H1 (cell line): ENCODE results near the gene VDR. TPM values are rescaled to one million over a fixed set of nuclear protein-coding genes. Genes with fewer than 3 reads are reported as not detected.

Source experiments
- CTCF ChIA-PET: fragments of 300-600 bp; sonication (Branson Sonifier 250); formaldehyde crosslinking; loops from one replicate; lab custom pipeline; 2021; ENCODE audit not compliant: partially characterized antibody; lab: Charles Lee
- POLR2A ChIA-PET: fragments of 300-600 bp; sonication (Branson Sonifier 250); formaldehyde crosslinking; loops from one replicate; lab custom pipeline; 2021; ENCODE audit warnings: inconsistent platforms; ENCODE audit not compliant: partially characterized antibody; lab: Charles Lee
- DNase-seq, 2 experiments: peaks; one replicate each; pipeline versions ENCODE4 v3.0.0 to v3.0.0-alpha.2; 2010 to 2022; ENCODE audit warnings: low spot score in 2 of 2, low read depth in 1 of 2, mixed read lengths in 1 of 2
- FAIRE-seq: peaks from 2 replicates; lab custom pipeline; 2011; peaks lifted over from hg19 to GRCh38; lab: Jason Lieb, UNC
- H2AFZ ChIP-seq: 2 replicates; pipeline ENCODE4 v1.8.1; 2012; ENCODE audit warnings: low read length, inconsistent platforms
- H2AK5ac ChIP-seq: 2 replicates; pipeline ENCODE4 v1.6.1; 2013; ENCODE audit warnings: low read depth, low read length
- H2BK120ac ChIP-seq: replicated peaks from 2 replicates; pipeline ENCODE3; 2013; ENCODE audit warnings: low read depth, low read length, inconsistent platforms
- H2BK12ac ChIP-seq: 2 replicates; pipeline ENCODE4 v1.6.1; 2013; ENCODE audit warnings: low read depth, low read length
- H2BK15ac ChIP-seq: 2 replicates; pipeline ENCODE4 v1.6.1; 2013; ENCODE audit warnings: low read length
- H2BK20ac ChIP-seq: 2 replicates; pipeline ENCODE4 v1.6.1; 2013; ENCODE audit warnings: low read length
- H2BK5ac ChIP-seq: 2 replicates; pipeline ENCODE4 v1.6.1; 2013; ENCODE audit warnings: low read depth, low read length
- H3K14ac ChIP-seq: 2 replicates; pipeline ENCODE4 v1.6.1; 2013; ENCODE audit warnings: inconsistent platforms; ENCODE audit not compliant: insufficient read length
- H3K18ac ChIP-seq: 2 replicates; pipeline ENCODE4 v1.6.1; 2013; ENCODE audit warnings: low read length; ENCODE audit errors: extremely low read depth
- H3K23ac ChIP-seq: 2 replicates; pipeline ENCODE4 v1.6.1; 2013; ENCODE audit warnings: inconsistent platforms; ENCODE audit not compliant: insufficient read length
- H3K23me2 ChIP-seq: 2 replicates; pipeline ENCODE4 v1.6.1; 2013; ENCODE audit warnings: low read depth, low read length
- H3K27ac ChIP-seq: 2 replicates; pipeline ENCODE4 v1.6.1; 2011; ENCODE audit warnings: low read depth, low read length, inconsistent platforms
- H3K27me3 ChIP-seq, 4 experiments: replicated peaks in 1 of 4; 1 replicate in 1 of 4; 2 replicates in 3 of 4; pipeline versions ENCODE4 v1.6.1 to v1.8.1; 2011 to 2013; ENCODE audit warnings: low read length in 3 of 4, mild to moderate bottlenecking in 3 of 4, inconsistent platforms in 2 of 4, mixed read lengths in 2 of 4, moderate library complexity in 1 of 4; ENCODE audit not compliant: control insufficient read depth in 3 of 4, insufficient read depth in 3 of 4; ENCODE audit errors: extremely low read depth in 1 of 4
- H3K36me3 ChIP-seq, 4 experiments: 2 replicates each; pipeline versions ENCODE4 v1.6.1 to v1.8.1; 2011 to 2013; ENCODE audit warnings: mild to moderate bottlenecking in 4 of 4, low read length in 3 of 4, moderate library complexity in 2 of 4, control low read depth in 1 of 4, inconsistent platforms in 1 of 4; ENCODE audit not compliant: insufficient read depth in 4 of 4, control insufficient read depth in 2 of 4
- H3K4ac ChIP-seq: replicated peaks from 2 replicates; pipeline ENCODE3; 2013; ENCODE audit warnings: low read length, low read depth, mixed read lengths, inconsistent platforms; ENCODE audit not compliant: insufficient read length
- H3K4me1 ChIP-seq, 4 experiments: replicated peaks in 1 of 4; 1 replicate in 1 of 4; 2 replicates in 3 of 4; pipeline versions ENCODE4 v1.6.1 to v1.8.1; 2011 to 2013; ENCODE audit warnings: low read length in 3 of 4, inconsistent platforms in 2 of 4, mixed read lengths in 1 of 4; ENCODE audit not compliant: insufficient read depth in 4 of 4, control insufficient read depth in 3 of 4
- H3K4me2 ChIP-seq, 2 experiments: 2 replicates each; pipeline versions ENCODE4 v1.6.1 to v1.8.1; 2011 to 2013; ENCODE audit warnings: low read depth in 2 of 2, low read length in 2 of 2, control low read depth in 1 of 2, inconsistent platforms in 1 of 2, mild to moderate bottlenecking in 1 of 2; ENCODE audit not compliant: insufficient read depth in 1 of 2
- H3K4me3 ChIP-seq, 4 experiments: fragments of 200-600, 300-600 bp in 1 of 4; sonication (generic), shearing (Covaris generic), sonication (Bioruptor Twin) in 1 of 4; 2 replicates each; pipeline versions ENCODE4 v1.5.1 to v1.8.1; 2011 to 2016; ENCODE audit warnings: low read length in 4 of 4, low read depth in 3 of 4, control low read depth in 2 of 4, inconsistent platforms in 2 of 4, mild to moderate bottlenecking in 2 of 4, mixed read lengths in 1 of 4, moderate library complexity in 1 of 4; ENCODE audit not compliant: insufficient read depth in 2 of 4; ENCODE audit errors: extremely low read depth in 1 of 4
- H3K56ac ChIP-seq: replicated peaks from 2 replicates; pipeline ENCODE3; 2013; ENCODE audit warnings: low read depth, mild to moderate bottlenecking, mixed read lengths, low read length, inconsistent platforms; ENCODE audit not compliant: insufficient read length
- H3K79me1 ChIP-seq: 2 replicates; pipeline ENCODE4 v1.6.1; 2013; ENCODE audit warnings: low read depth, low read length, control low read depth
- H3K79me2 ChIP-seq, 2 experiments: 2 replicates each; pipeline versions ENCODE4 v1.6.1 to v1.8.1; 2012 to 2013; ENCODE audit warnings: low read length in 2 of 2, mild to moderate bottlenecking in 2 of 2, inconsistent platforms in 1 of 2; ENCODE audit not compliant: insufficient read depth in 2 of 2, control insufficient read depth in 1 of 2
- H3K9ac ChIP-seq, 4 experiments: replicated peaks in 1 of 4; 1 replicate in 1 of 4; 2 replicates in 3 of 4; pipeline versions ENCODE4 v1.6.1 to v1.8.1; 2011 to 2013; ENCODE audit warnings: low read depth in 3 of 4, low read length in 3 of 4, control low read depth in 2 of 4, mild to moderate bottlenecking in 2 of 4, moderate library complexity in 2 of 4, inconsistent platforms in 1 of 4; ENCODE audit errors: extremely low read depth in 1 of 4
- H3K9me3 ChIP-seq, 2 experiments: 2 replicates each; pipeline versions ENCODE4 v1.6.1 to v1.8.1; 2012 to 2013; ENCODE audit warnings: mild to moderate bottlenecking in 2 of 2, moderate library complexity in 2 of 2, control low read depth in 1 of 2, inconsistent platforms in 1 of 2, low read depth in 1 of 2, low read length in 1 of 2, mixed read lengths in 1 of 2; ENCODE audit not compliant: insufficient read depth in 2 of 2
- H4K20me1 ChIP-seq, 2 experiments: replicated peaks in 1 of 2; 2 replicates each; pipeline versions ENCODE3 to v1.8.1; 2011 to 2013; ENCODE audit warnings: inconsistent platforms in 2 of 2, low read length in 2 of 2, mild to moderate bottlenecking in 1 of 2; ENCODE audit not compliant: insufficient read depth in 2 of 2, control insufficient read depth in 1 of 2
- H4K5ac ChIP-seq: 2 replicates; pipeline ENCODE4 v1.6.1; 2013; ENCODE audit warnings: low read length, low read depth, mixed read lengths, inconsistent platforms; ENCODE audit not compliant: insufficient read length
- H4K8ac ChIP-seq: 2 replicates; pipeline ENCODE4 v1.8.0; 2013; ENCODE audit warnings: mild to moderate bottlenecking, moderate library complexity, low read length, inconsistent platforms; ENCODE audit not compliant: insufficient read depth; ENCODE audit errors: extremely low read depth
- H4K91ac ChIP-seq: replicated peaks from 2 replicates; pipeline ENCODE3; 2013; ENCODE audit warnings: low read length, mixed read lengths, inconsistent platforms; ENCODE audit not compliant: insufficient read length
- BACH1 ChIP-seq: IDR thresholded peaks from 2 replicates; pipeline ENCODE4 v1.6.1; 2012; ENCODE audit warnings: low read length, improper control_type of control experiment
- BRCA1 ChIP-seq: IDR thresholded peaks from 2 replicates; pipeline ENCODE4 v1.6.1; 2012; ENCODE audit warnings: low read depth, low read length, improper control_type of control experiment
- CHD2 ChIP-seq: IDR thresholded peaks from 2 replicates; pipeline ENCODE4 v1.6.1; 2012; ENCODE audit warnings: low read length, improper control_type of control experiment
- EGR1 ChIP-seq: IDR thresholded peaks from 2 replicates; pipeline ENCODE4 v1.6.1; 2011; ENCODE audit warnings: low read depth, low read length, borderline replicate concordance
- JUND ChIP-seq: IDR thresholded peaks from 2 replicates; pipeline ENCODE4 v1.6.1; 2011; ENCODE audit warnings: mild to moderate bottlenecking, improper control_type of control experiment, low read length
- MAFK ChIP-seq: IDR thresholded peaks from 2 replicates; pipeline ENCODE4 v1.6.1; 2012; ENCODE audit warnings: low read depth, mild to moderate bottlenecking, improper control_type of control experiment, low read length
- POU5F1 ChIP-seq: IDR thresholded peaks from 2 replicates; pipeline ENCODE4 v1.6.1; 2011; ENCODE audit warnings: low read depth, mild to moderate bottlenecking, low read length, moderate library complexity
- RXRA ChIP-seq: IDR thresholded peaks from 2 replicates; pipeline ENCODE4 v1.6.1; 2011; ENCODE audit warnings: low read depth, mild to moderate bottlenecking, low read length, moderate library complexity; ENCODE audit not compliant: insufficient read depth
- SP2 ChIP-seq: IDR thresholded peaks from 2 replicates; pipeline ENCODE4 v1.6.1; 2012; ENCODE audit warnings: mild to moderate bottlenecking, low read length, inconsistent platforms
- TAF1 ChIP-seq: IDR thresholded peaks from 2 replicates; pipeline ENCODE4 v1.6.1; 2011; ENCODE audit warnings: mild to moderate bottlenecking, low read depth, low read length
- ZNF274 ChIP-seq: IDR thresholded peaks from 2 replicates; pipeline ENCODE4 v1.7.0; 2012; ENCODE audit warnings: low read length, borderline replicate concordance; ENCODE audit errors: extremely low read depth
- WGBS, 2 experiments: shearing (Covaris generic) in 1 of 2; methylation state at CpG; one replicate each; pipeline versions ENCODE4 v1.1.6 to v1.1.7; 2013 to 2015; ENCODE audit warnings: low lambda C conversion rate in 2 of 2, mixed read lengths in 2 of 2, inconsistent platforms in 1 of 2, low coverage in 1 of 2, missing lambda C conversion rate in 1 of 2; ENCODE audit not compliant: insufficient replicate concordance in 2 of 2, insufficient coverage in 1 of 2, insufficient read length in 1 of 2; ENCODE audit errors: extremely low coverage in 1 of 2, missing lambda C conversion rate in 1 of 2; 5-methylcytosine and 5-hydroxymethylcytosine counted together
- polyA plus RNA-seq, 7 experiments: library from polyadenylated mRNA; depleted of rRNA in 3 of 7; stranded (reverse) in 5 of 7; unstranded in 2 of 7; fragments of >200 nt in 5 of 7; fragments of 200-250 nt in 2 of 7; gene quantifications; 1 replicate in 5 of 7; 2 replicates in 1 of 7; 4 replicates in 1 of 7; pipeline versions ENCODE4 v1.2.1 to v1.2.3, GENCODE V29; 2011 to 2013; ENCODE audit warnings: missing spikeins in 2 of 7, mixed read lengths in 2 of 7
- total RNA-seq: library from RNA; stranded (reverse); fragmentation: NEBNext Ultra II Directional; extraction: Animal tissue kit (Norgen Biotek cat#: 25700); gene quantifications from 2 replicates; pipeline ENCODE4 v1.2.1, GENCODE V29; 2021

VDR gene
- total and polyA plus RNA-seq, 2 of the 8 experiments (the other 6 are each of a cell fraction or from before 2014, with no cell fraction given): 0.44 to 0.65 TPM

DNA sequence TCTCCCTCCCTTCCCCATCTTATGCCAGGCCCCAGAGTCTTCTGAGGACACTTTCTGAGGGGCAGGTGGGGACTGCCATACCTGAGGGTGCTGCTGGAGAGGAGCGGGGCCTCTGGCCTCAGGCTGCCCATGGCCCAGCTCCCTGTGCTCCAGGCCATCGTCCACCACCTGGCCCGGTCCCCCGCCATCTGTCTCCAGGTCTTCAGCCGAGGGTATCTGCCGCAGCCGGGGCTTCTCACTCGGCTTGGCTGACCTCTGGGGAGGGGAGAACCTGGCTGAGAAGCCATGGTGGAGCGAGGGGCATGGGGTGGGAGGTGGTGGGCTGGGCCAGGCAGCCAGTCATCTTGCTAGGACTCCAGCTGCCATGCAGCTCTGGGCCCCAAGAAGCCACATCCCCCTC, 110.1 kb downstream of the VDR start:
- Histone ChIP-seq H2BK5ac (no peak overlapping the region), H3K79me2 (no peaks in the 10 kb centered on the region), H3K4me2 (no peak overlapping the region), H3K14ac (no peak overlapping the region), H3K9me3 (no peaks in the 10 kb centered on the region), H3K27me3 (no peaks in the 10 kb centered on the region), H3K9ac (no peak overlapping the region), H4K5ac (no peak overlapping the region), H3K79me1 (0 out of 2 replicates have a peak, but pooled peaks cover 2% of the 10 kb centered on the region), H3K4me3 (no peak overlapping the region), H3K4me1 (peaks cover 0 to 7% (median 3%) of the 10 kb centered on the region in 4 experiments; a peak in 3 of 7 replicates), H2BK15ac (no peak overlapping the region), H2AK5ac (no peak overlapping the region), H3K36me3 (peaks cover 4 to 40% (median 23%) of the 10 kb centered on the region in 4 experiments; a peak in 6 of 8 replicates), H2BK120ac (no peak overlapping the region), H3K23me2 (no peaks in the 10 kb centered on the region), H2BK20ac (no peak overlapping the region), H3K18ac (no peak overlapping the region), H3K27ac (no peak overlapping the region), H3K56ac (no peak overlapping the region), H4K20me1 (peaks cover 2% of the 10 kb centered on the region in 2 experiments), H3K4ac (no peak overlapping the region), H2AFZ (no peak overlapping the region), H3K23ac (no peak overlapping the region), H2BK12ac (no peak overlapping the region), H4K91ac (no peak overlapping the region), H4K8ac (no peak overlapping the region)
- DNase-seq (no peak), FAIRE-seq (no peak)
- 89% methylated on average over 9 of the region's 9 CpGs; no CpG with 5 or more reads in 1 of the 2 experiments for WGBS, 2 experiments
- ChIA-PET POLR2A (interaction anchor here (29.3 kb wide), 1 partner anchor 43 kb away, joined by 480 read pairs; no protein-coding TSS in a partner anchor), CTCF (interaction anchor here (1.1 to 58.8 kb wide), 5 partner anchors 10 to 80 kb away, joined by 3 to 2001 read pairs (median 8); no protein-coding TSS in a partner anchor)
- TF ChIP-seq JUND (no peak), BACH1 (no peak), MAFK (no peak), CHD2 (no peak), TAF1 (no peak), SP2 (no peak), EGR1 (no peak), POU5F1 (no peak), RXRA (no peak), ZNF274 (no peak), BRCA1 (no peak)
